Activated naive CD4-positive, alpha-beta T cell treated with anti-CD3 and anti-CD28 coated beads for 36 hours (primary cell): Measurements from ENCODE around the gene OTOP2. TPM values are rescaled to one million over a fixed set of nuclear protein-coding genes. Genes with fewer than 3 reads are reported as not detected.

Experiments used
- CTCF ChIA-PET: fragments of 350-600 bp; sonication (Branson Sonifier 250); formaldehyde crosslinking; loops from one replicate; lab custom pipeline; 2021; ENCODE audit warnings: antibody characterized with exemption; lab: Charles Lee
- DNase-seq: peaks from one replicate; pipeline ENCODE4 v3.0.0-alpha.2; 2020
- H3K27ac Mint-ChIP-seq: one replicate; pipeline ENCODE4 v1.8.0; 2021; ENCODE audit warnings: mild to moderate bottlenecking, mixed read lengths
- H3K27me3 Mint-ChIP-seq: one replicate; pipeline ENCODE4 v1.8.0; 2021; ENCODE audit warnings: low read depth, mixed read lengths
- H3K36me3 Mint-ChIP-seq: one replicate; pipeline ENCODE4 v1.8.0; 2021; ENCODE audit warnings: low read depth, mixed read lengths
- H3K4me1 Mint-ChIP-seq: one replicate; pipeline ENCODE4 v1.8.0; 2021; ENCODE audit warnings: low read depth, mixed read lengths
- H3K4me3 Mint-ChIP-seq: one replicate; pipeline ENCODE4 v1.8.0; 2021; ENCODE audit warnings: mild to moderate bottlenecking, moderate library complexity, mixed read lengths
- H3K9me3 Mint-ChIP-seq: one replicate; pipeline ENCODE4 v1.8.0; 2021; ENCODE audit warnings: mixed read lengths
- intact Hi-C: fragments of 100-400 bp; cut with micrococcal nuclease; formaldehyde crosslinking; loops from one replicate; pipeline ENCODE4 v1.15.1; 2023
- total RNA-seq, 2 experiments: library from RNA; stranded (reverse); gene quantifications; one replicate each; pipeline ENCODE4 v1.2.3, GENCODE V29; 2021

The OTOP2 gene, protein sequence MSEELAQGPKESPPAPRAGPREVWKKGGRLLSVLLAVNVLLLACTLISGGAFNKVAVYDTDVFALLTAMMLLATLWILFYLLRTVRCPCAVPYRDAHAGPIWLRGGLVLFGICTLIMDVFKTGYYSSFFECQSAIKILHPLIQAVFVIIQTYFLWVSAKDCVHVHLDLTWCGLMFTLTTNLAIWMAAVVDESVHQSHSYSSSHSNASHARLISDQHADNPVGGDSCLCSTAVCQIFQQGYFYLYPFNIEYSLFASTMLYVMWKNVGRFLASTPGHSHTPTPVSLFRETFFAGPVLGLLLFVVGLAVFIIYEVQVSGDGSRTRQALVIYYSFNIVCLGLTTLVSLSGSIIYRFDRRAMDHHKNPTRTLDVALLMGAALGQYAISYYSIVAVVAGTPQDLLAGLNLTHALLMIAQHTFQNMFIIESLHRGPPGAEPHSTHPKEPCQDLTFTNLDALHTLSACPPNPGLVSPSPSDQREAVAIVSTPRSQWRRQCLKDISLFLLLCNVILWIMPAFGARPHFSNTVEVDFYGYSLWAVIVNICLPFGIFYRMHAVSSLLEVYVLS
- not detected for total RNA-seq

DNA sequence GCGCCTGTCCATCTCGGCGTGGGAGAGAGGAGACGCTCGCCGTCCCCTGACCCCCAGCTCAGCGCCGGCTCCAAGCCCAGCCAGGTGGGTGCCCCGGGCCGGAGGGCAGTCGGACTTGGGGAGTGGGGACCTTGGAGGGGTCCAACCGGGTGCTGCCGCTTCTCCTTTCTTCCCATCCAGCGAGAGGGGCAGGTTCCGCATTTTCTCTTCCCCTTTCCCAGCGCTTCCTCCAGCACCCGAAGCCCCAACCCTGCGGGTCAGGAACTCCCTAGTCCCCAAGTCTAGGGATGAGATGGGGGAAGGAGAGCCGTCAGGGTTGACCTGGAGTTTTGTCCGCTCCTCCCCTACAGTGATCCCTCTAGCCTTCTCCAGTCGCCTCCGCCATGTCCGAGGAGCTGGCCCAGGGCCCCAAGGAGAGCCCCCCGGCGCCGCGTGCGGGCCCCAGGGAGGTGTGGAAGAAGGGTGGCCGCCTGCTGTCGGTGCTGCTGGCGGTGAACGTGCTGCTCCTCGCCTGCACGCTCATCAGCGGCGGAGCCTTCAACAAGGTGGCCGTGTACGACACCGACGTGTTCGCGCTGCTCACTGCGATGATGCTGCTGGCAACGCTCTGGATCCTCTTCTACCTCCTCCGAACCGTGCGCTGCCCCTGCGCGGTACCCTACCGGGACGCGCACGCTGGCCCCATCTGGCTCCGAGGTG is at the start of gene OTOP2:
Gene OTOP2, plus strand, starts transcription at position 24 of the 699 bp plus-strand sequence. Its CDS starts 360 bp downstream, at position 384.
- Mint-ChIP-seq H3K27ac (no peak within 1 kb of the TSS), H3K4me1 (peaks cover 9% of the 10 kb centered on the region), H3K36me3 (no peaks in the 10 kb centered on the region), H3K4me3 (no peak within 1 kb of the TSS), H3K9me3 (no peaks in the 10 kb centered on the region), H3K27me3 (peaks cover 42% of the 10 kb centered on the region)
- CTCF ChIA-PET, result interaction anchor here (0.5 to 4.6 kb wide), 10 partner anchors 25 to 278 kb away, joined by 3 to 35 read pairs (median 6); partner anchors contain the start of gene MRPL58
- intact Hi-C loops, result no loop called here
- DNase-seq, result no peak

DNA sequence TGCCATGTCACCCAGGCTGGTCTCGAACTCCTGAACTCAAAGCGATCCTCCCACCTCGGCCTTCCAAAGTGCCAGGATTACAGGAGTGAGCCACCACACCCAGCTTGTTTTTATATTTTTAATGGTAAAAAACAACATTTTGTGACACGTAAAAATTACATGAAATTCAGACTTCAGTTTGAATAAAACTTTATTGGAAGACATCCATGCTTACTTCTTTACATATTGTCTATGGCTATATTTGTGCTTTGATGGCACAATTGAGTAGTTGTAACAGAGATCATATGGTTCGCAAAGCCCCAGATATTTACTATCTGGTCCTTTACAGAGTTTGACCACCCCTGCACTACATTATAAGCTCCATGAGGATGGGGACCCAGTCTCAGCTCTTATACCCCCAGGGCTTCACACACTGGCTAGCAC is 49.4 kb upstream of the OTOP2 start:
- no peak overlapping the region for H3K27ac Mint-ChIP-seq
- no peak overlapping the region for H3K4me3 Mint-ChIP-seq
- H3K36me3 Mint-ChIP-seq, result peaks cover 12% of the 10 kb centered on the region
- H3K27me3 Mint-ChIP-seq, result no peaks in the 10 kb centered on the region
- intact Hi-C loops, result loop anchor here (5.0 to 10.0 kb wide), 3 partner anchors 97 to 790 kb away; partner anchors contain the start of genes ATP5PD, KCTD2, NAT9 and RECQL5
- no peaks in the 10 kb centered on the region for H3K9me3 Mint-ChIP-seq
- peaks cover 25% of the 10 kb centered on the region for H3K4me1 Mint-ChIP-seq
- CTCF ChIA-PET, result interaction anchor here (0.6 to 6.2 kb wide), 8 partner anchors 11 to 368 kb away, joined by 3 to 44 read pairs (median 4); no protein-coding TSS in a partner anchor
- DNase-seq, result no peak

DNA sequence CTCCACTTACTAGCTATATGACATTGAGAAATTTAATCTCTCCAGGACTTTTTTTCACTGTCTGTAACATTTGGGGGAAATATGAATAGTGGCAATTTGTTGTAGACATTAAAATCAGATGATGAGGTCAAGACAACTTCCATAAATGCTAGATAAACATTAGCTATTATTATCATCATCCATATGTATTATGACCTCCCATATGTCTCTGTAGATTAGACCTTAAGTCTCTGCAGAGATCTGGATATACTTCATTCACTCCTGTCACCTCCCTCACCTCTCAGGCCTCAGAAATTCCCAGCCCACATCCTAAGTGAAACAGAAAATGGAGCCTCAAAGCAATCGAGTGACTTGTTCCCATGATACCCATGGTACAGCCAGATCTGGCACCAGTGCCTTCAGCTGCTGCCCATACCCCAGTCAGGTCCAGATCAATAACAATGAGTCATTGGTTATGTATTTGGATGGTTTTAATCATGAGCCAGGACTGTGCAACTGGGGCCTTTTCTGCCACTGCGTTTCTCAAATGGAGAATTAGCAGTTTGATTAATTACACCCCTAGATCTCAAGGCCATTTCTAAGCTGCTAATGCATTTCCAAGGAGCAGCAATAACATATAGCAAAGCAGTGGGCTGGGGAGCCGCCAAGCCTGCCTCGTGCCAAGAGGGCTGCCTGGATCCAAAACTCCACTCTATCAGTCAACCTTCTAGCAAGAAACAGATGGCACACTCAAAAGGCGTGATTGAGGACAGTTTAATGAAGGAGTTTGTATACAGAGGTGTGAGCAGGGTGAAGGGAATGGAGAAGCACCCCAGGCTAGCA is 48.7 kb upstream of the OTOP2 start:
- no peak overlapping the region for H3K4me3 Mint-ChIP-seq
- CTCF ChIA-PET, result interaction anchor here (1.0 to 6.2 kb wide), 6 partner anchors 12 to 133 kb away, joined by 3 to 44 read pairs (median 8); no protein-coding TSS in a partner anchor
- no peaks in the 10 kb centered on the region for H3K9me3 Mint-ChIP-seq
- intact Hi-C loops, result loop anchor here (10.0 kb wide), 1 partner anchor 789 kb away; the partner anchor contains the start of genes RECQL5 and SAP30BP
- H3K27me3 Mint-ChIP-seq, result no peaks in the 10 kb centered on the region
- H3K4me1 Mint-ChIP-seq, result peaks cover 25% of the 10 kb centered on the region
- DNase-seq, result no peak
- H3K27ac Mint-ChIP-seq, result no peak overlapping the region
- H3K36me3 Mint-ChIP-seq, result peaks cover 12% of the 10 kb centered on the region

DNA sequence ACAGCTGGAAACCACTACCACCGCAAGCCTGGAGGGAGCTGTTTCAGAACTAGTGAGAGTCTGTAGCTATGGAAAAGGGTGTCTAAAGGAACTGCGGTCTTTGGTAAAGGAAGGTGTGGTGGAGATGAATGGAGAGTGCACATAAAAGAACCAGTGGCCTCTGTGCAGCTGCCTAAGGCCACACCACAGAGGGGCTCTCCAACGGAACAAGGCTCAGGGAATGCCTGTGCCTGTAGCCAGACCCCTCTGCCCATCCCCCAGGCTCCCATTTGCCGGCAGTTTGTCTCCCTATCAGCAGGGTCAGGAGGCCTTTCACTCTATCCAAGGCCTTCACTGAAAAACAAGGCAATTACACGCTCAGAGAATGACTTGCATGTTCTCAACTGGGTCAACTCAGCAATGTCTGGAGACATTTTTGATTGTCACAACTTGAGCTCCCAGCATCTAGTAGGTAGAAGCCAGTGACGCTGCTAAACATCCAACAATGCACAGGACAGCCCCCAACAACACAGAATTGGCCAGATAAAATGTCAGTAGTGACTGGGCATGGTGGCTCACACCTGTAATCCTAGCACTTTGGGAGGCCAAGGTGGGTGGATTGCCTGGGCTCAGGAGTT is 48.0 kb upstream of the OTOP2 start:
- H3K27ac Mint-ChIP-seq, result no peak overlapping the region
- H3K9me3 Mint-ChIP-seq, result no peaks in the 10 kb centered on the region
- no peaks in the 10 kb centered on the region for H3K27me3 Mint-ChIP-seq
- peaks cover 24% of the 10 kb centered on the region for H3K4me1 Mint-ChIP-seq
- CTCF ChIA-PET, result interaction anchor here (1.2 to 6.2 kb wide), 4 partner anchors 12 to 132 kb away, joined by 4 to 44 read pairs (median 10); no protein-coding TSS in a partner anchor
- H3K36me3 Mint-ChIP-seq, result peaks cover 9% of the 10 kb centered on the region
- H3K4me3 Mint-ChIP-seq, result no peak overlapping the region
- intact Hi-C loops, result loop anchor here (10.0 kb wide), 1 partner anchor 789 kb away; the partner anchor contains the start of genes RECQL5 and SAP30BP
- no peak for DNase-seq

DNA sequence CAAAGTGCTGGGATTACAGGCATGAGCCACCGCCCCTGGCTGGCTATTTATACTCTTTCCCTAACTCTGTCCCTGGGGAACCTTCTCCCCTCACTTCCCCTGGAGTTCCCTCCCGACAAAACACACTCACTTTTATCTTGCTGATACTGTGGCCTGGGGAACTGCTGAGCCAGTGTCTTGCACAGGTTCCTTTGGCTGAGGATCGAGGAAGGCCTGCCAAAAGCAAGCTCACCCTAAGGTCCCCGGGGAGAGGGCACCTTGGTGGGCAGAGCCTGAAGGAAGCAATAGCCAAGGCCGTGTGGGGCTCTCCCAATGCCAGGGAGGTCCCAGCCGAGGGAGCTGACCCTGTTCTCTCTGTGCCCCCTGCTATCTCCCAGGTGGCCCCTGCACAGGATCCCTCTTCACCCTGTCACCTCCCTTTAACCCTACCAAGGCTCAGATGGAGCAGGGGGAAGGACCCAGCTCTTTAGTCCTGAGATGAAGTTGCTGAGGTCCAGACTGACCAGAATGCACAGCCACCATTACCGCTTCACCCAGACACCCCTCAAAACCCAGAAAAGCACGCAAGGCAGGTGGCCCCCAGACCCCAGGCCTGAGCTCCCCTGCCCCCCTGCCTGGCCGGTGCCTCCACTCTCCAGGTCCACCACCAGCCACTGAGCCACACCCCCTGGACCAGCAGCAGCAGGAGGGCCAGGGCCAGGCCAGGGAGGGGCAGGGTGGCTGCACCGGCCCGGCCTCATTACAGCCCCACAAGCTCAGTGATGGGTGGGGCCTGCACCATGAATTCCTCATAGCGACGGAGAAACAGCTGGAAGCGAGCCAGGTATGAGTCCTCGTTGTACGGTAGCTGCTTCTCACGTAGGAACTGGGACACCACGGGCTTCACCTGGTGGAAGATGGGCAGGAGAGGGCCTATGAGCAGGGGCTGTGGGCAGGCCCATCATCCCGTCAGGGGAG is 46.2 kb upstream of the OTOP2 start:
- intact Hi-C loops, result loop anchor here (10.0 kb wide), 1 partner anchor 787 kb away; the partner anchor contains the start of genes RECQL5 and SAP30BP
- CTCF ChIA-PET, result interaction anchor here (0.6 to 1.1 kb wide), 2 partner anchors 14 to 52 kb away, joined by 3 to 4 read pairs; no protein-coding TSS in a partner anchor
- H3K4me1 Mint-ChIP-seq, result peaks cover 11% of the 10 kb centered on the region
- H3K36me3 Mint-ChIP-seq, result no peaks in the 10 kb centered on the region
- no peaks in the 10 kb centered on the region for H3K9me3 Mint-ChIP-seq
- DNase-seq, result no peak
- no peak overlapping the region for H3K4me3 Mint-ChIP-seq
- no peak overlapping the region for H3K27ac Mint-ChIP-seq
- no peaks in the 10 kb centered on the region for H3K27me3 Mint-ChIP-seq

DNA sequence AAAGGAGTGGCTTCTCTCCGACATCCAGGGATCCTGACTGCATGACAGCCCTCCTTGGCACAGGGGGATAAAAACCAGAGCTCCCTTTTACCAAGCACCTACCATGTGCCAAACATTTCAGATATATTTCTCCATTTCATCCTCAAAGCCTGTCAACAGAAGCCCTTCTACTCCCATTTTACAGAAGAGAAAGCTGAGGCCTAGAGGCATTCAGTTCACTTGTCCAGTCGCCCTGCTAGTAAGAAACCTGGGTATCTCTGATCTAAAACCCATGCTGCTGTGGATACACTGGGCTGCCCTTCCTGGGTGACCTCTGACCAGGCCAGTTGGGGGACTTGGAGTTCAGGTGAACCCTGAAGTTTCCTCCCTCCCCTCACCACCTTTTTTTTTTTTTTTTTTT is 45.4 kb upstream of the OTOP2 start:
- peaks cover 11% of the 10 kb centered on the region for H3K4me1 Mint-ChIP-seq
- no peak overlapping the region for H3K4me3 Mint-ChIP-seq
- CTCF ChIA-PET, result interaction anchor here (0.6 to 1.1 kb wide), 2 partner anchors 15 to 52 kb away, joined by 3 to 4 read pairs; no protein-coding TSS in a partner anchor
- no peak for DNase-seq
- no peak overlapping the region for H3K27ac Mint-ChIP-seq
- H3K9me3 Mint-ChIP-seq, result no peaks in the 10 kb centered on the region
- intact Hi-C loops, result loop anchor here (10.0 kb wide), 1 partner anchor 786 kb away; the partner anchor contains the start of genes RECQL5 and SAP30BP
- H3K36me3 Mint-ChIP-seq, result no peaks in the 10 kb centered on the region
- H3K27me3 Mint-ChIP-seq, result no peaks in the 10 kb centered on the region

DNA sequence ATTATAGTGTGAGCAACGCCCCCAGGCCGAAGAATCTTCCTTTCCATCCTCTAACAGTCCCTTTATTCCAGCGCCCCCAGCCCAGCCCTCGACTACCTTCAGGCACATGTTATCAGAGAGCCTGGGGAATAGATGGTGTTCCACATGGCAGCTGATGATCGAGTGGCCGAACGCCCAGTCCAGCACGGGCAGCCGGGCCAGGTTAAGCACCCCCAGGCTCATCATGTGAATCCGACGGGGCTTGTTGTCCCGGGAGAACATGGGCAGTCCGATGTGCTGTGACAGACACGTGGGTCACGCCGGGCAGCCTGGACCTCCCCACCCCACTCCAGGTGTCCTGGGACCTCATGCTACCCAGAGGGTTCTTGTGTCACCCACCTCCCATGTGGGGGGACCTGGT is 44.8 kb upstream of the OTOP2 start:
- Mint-ChIP-seq H3K36me3 (no peaks in the 10 kb centered on the region), H3K27ac (no peak overlapping the region), H3K4me3 (no peak overlapping the region), H3K9me3 (no peaks in the 10 kb centered on the region), H3K4me1 (peaks cover 9% of the 10 kb centered on the region), H3K27me3 (no peaks in the 10 kb centered on the region)
- intact Hi-C loops, result loop anchor here (10.0 kb wide), 1 partner anchor 785 kb away; the partner anchor contains the start of genes RECQL5 and SAP30BP
- CTCF ChIA-PET, result no interaction called here
- no peak for DNase-seq

DNA sequence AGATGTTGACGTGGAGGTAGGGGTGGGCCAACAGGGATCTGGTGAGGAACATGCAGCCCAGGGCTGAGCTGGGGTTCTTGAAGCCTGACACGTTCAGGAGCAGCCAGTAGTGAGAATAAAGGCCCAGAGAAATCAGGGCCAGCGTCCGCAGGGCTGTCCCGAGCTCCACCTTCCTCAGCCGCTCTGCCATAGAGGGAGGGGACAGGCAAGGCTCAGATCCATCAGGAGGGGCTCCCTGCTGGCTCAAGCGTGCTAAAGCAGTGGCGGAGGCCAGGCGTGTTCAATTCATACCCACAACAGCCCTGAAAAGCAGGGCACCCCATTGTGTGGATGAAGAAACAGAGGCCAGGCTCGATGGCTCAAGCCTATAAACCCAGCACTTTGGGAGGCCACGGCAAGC is 43.0 kb upstream of the OTOP2 start:
- Mint-ChIP-seq H3K27ac (no peak overlapping the region), H3K9me3 (no peaks in the 10 kb centered on the region), H3K4me3 (no peak overlapping the region), H3K36me3 (no peaks in the 10 kb centered on the region), H3K4me1 (no peaks in the 10 kb centered on the region), H3K27me3 (no peaks in the 10 kb centered on the region)
- CTCF ChIA-PET, result interaction anchor here (0.7 to 1.2 kb wide), 2 partner anchors 17 to 79 kb away, joined by 3 to 4 read pairs; no protein-coding TSS in a partner anchor
- intact Hi-C loops, result no loop called here
- DNase-seq, result no peak

DNA sequence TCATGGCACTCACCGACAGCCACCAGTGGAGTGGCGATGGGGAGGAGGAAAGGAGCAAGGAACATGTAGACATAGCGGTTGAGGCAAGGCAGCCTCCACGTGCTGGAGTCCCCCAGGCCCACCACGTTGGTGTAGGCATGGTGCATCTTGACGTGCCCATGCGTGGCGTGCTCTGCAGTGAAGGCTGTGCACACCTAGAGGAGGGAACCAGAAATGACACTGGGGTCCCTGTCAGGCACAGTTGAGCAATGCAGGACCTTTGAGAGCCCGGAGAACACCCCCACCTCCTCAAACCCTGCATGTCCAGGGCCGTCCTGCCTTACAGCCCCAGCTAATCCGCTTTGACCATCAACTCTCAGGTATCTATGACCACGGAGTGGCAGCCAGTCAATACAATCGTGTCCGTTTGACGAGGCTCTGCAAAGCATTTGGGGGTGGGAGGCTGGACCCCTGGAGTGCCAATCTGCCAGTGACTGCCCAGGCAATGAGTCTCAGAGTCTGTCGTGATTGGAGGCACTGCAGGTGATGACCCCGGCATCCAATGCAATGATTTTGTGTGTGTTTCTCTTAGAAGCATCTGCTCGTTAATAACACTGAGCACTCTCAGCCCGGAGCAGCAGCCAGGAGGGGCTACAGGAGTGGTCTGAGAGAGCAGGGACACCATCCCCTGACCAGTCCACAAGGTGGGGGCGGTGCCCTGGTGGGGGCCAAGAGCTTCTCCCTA is 41.4 kb upstream of the OTOP2 start:
- intact Hi-C loops, result no loop called here
- no peaks in the 10 kb centered on the region for H3K36me3 Mint-ChIP-seq
- H3K27me3 Mint-ChIP-seq, result peaks cover 4% of the 10 kb centered on the region
- H3K4me3 Mint-ChIP-seq, result no peak overlapping the region
- no peaks in the 10 kb centered on the region for H3K4me1 Mint-ChIP-seq
- H3K27ac Mint-ChIP-seq, result no peak overlapping the region
- no peak for DNase-seq
- CTCF ChIA-PET, result no interaction called here
- H3K9me3 Mint-ChIP-seq, result no peaks in the 10 kb centered on the region
